Peyer's patch (tissue), 4 donors: ENCODE measurements around the gene BCAS3.

Experiments
- CTCF ChIP-seq, 6 experiments: fragments of 450-650 bp in 4 of 6; fragments of 200-600 bp in 2 of 6; sonication (generic) in 1 of 6; IDR thresholded peaks; one replicate each; pipeline ENCODE4 v1.5.1; 2017 to 2019; ENCODE audit warnings: antibody characterized with exemption in 6 of 6, mild to moderate bottlenecking in 3 of 6, moderate library complexity in 1 of 6
- POLR2A ChIP-seq, 2 donors: fragments of 450-650 bp; IDR thresholded peaks; one replicate each; pipeline ENCODE4 v1.5.1; 2017; ENCODE audit warnings: antibody characterized with exemption in 2 of 2, mild to moderate bottlenecking in 2 of 2, moderate library complexity in 2 of 2

- TF ChIP-seq POLR2A (IDR thresholded peaks at IDR 0.05) = no peak
- no peak for TF ChIP-seq CTCF (IDR thresholded peaks at IDR 0.05)
Measured at GRCh38 chr17:61017317-61018006, 339.8 kb downstream of the BCAS3 start.
